H1 (cell line): ENCODE results near the gene DNAJC24. TPM values are rescaled to one million over a fixed set of nuclear protein-coding genes. Genes with fewer than 3 reads are reported as not detected.

ENCODE experiments used
- CTCF ChIA-PET: fragments of 300-600 bp; sonication (Branson Sonifier 250); formaldehyde crosslinking; loops from one replicate; lab custom pipeline; 2021; ENCODE audit not compliant: partially characterized antibody; lab: Charles Lee
- POLR2A ChIA-PET: fragments of 300-600 bp; sonication (Branson Sonifier 250); formaldehyde crosslinking; loops from one replicate; lab custom pipeline; 2021; ENCODE audit warnings: inconsistent platforms; ENCODE audit not compliant: partially characterized antibody; lab: Charles Lee
- DNase-seq, 2 experiments: peaks; one replicate each; pipeline versions ENCODE4 v3.0.0 to v3.0.0-alpha.2; 2010 to 2022; ENCODE audit warnings: low spot score in 2 of 2, low read depth in 1 of 2, mixed read lengths in 1 of 2
- FAIRE-seq: peaks from 2 replicates; lab custom pipeline; 2011; peaks lifted over from hg19 to GRCh38; lab: Jason Lieb, UNC
- H2AFZ ChIP-seq: 2 replicates; pipeline ENCODE4 v1.8.1; 2012; ENCODE audit warnings: low read length, inconsistent platforms
- H2AK5ac ChIP-seq: 2 replicates; pipeline ENCODE4 v1.6.1; 2013; ENCODE audit warnings: low read depth, low read length
- H2BK120ac ChIP-seq: replicated peaks from 2 replicates; pipeline ENCODE3; 2013; ENCODE audit warnings: low read depth, low read length, inconsistent platforms
- H2BK12ac ChIP-seq: 2 replicates; pipeline ENCODE4 v1.6.1; 2013; ENCODE audit warnings: low read depth, low read length
- H2BK15ac ChIP-seq: 2 replicates; pipeline ENCODE4 v1.6.1; 2013; ENCODE audit warnings: low read length
- H2BK20ac ChIP-seq: 2 replicates; pipeline ENCODE4 v1.6.1; 2013; ENCODE audit warnings: low read length
- H2BK5ac ChIP-seq: 2 replicates; pipeline ENCODE4 v1.6.1; 2013; ENCODE audit warnings: low read depth, low read length
- H3K14ac ChIP-seq: 2 replicates; pipeline ENCODE4 v1.6.1; 2013; ENCODE audit warnings: inconsistent platforms; ENCODE audit not compliant: insufficient read length
- H3K18ac ChIP-seq: 2 replicates; pipeline ENCODE4 v1.6.1; 2013; ENCODE audit warnings: low read length; ENCODE audit errors: extremely low read depth
- H3K23ac ChIP-seq: 2 replicates; pipeline ENCODE4 v1.6.1; 2013; ENCODE audit warnings: inconsistent platforms; ENCODE audit not compliant: insufficient read length
- H3K23me2 ChIP-seq: 2 replicates; pipeline ENCODE4 v1.6.1; 2013; ENCODE audit warnings: low read depth, low read length
- H3K27ac ChIP-seq: 2 replicates; pipeline ENCODE4 v1.6.1; 2011; ENCODE audit warnings: low read depth, low read length, inconsistent platforms
- H3K27me3 ChIP-seq, 4 experiments: replicated peaks in 1 of 4; 1 replicate in 1 of 4; 2 replicates in 3 of 4; pipeline versions ENCODE4 v1.6.1 to v1.8.1; 2011 to 2013; ENCODE audit warnings: low read length in 3 of 4, mild to moderate bottlenecking in 3 of 4, inconsistent platforms in 2 of 4, mixed read lengths in 2 of 4, moderate library complexity in 1 of 4; ENCODE audit not compliant: control insufficient read depth in 3 of 4, insufficient read depth in 3 of 4; ENCODE audit errors: extremely low read depth in 1 of 4
- H3K36me3 ChIP-seq, 4 experiments: 2 replicates each; pipeline versions ENCODE4 v1.6.1 to v1.8.1; 2011 to 2013; ENCODE audit warnings: mild to moderate bottlenecking in 4 of 4, low read length in 3 of 4, moderate library complexity in 2 of 4, control low read depth in 1 of 4, inconsistent platforms in 1 of 4; ENCODE audit not compliant: insufficient read depth in 4 of 4, control insufficient read depth in 2 of 4
- H3K4ac ChIP-seq: replicated peaks from 2 replicates; pipeline ENCODE3; 2013; ENCODE audit warnings: low read length, low read depth, mixed read lengths, inconsistent platforms; ENCODE audit not compliant: insufficient read length
- H3K4me1 ChIP-seq, 4 experiments: replicated peaks in 1 of 4; 1 replicate in 1 of 4; 2 replicates in 3 of 4; pipeline versions ENCODE4 v1.6.1 to v1.8.1; 2011 to 2013; ENCODE audit warnings: low read length in 3 of 4, inconsistent platforms in 2 of 4, mixed read lengths in 1 of 4; ENCODE audit not compliant: insufficient read depth in 4 of 4, control insufficient read depth in 3 of 4
- H3K4me2 ChIP-seq, 2 experiments: 2 replicates each; pipeline versions ENCODE4 v1.6.1 to v1.8.1; 2011 to 2013; ENCODE audit warnings: low read depth in 2 of 2, low read length in 2 of 2, control low read depth in 1 of 2, inconsistent platforms in 1 of 2, mild to moderate bottlenecking in 1 of 2; ENCODE audit not compliant: insufficient read depth in 1 of 2
- H3K4me3 ChIP-seq, 4 experiments: fragments of 200-600, 300-600 bp in 1 of 4; sonication (generic), shearing (Covaris generic), sonication (Bioruptor Twin) in 1 of 4; 2 replicates each; pipeline versions ENCODE4 v1.5.1 to v1.8.1; 2011 to 2016; ENCODE audit warnings: low read length in 4 of 4, low read depth in 3 of 4, control low read depth in 2 of 4, inconsistent platforms in 2 of 4, mild to moderate bottlenecking in 2 of 4, mixed read lengths in 1 of 4, moderate library complexity in 1 of 4; ENCODE audit not compliant: insufficient read depth in 2 of 4; ENCODE audit errors: extremely low read depth in 1 of 4
- H3K56ac ChIP-seq: replicated peaks from 2 replicates; pipeline ENCODE3; 2013; ENCODE audit warnings: low read depth, mild to moderate bottlenecking, mixed read lengths, low read length, inconsistent platforms; ENCODE audit not compliant: insufficient read length
- H3K79me1 ChIP-seq: 2 replicates; pipeline ENCODE4 v1.6.1; 2013; ENCODE audit warnings: low read depth, low read length, control low read depth
- H3K79me2 ChIP-seq, 2 experiments: 2 replicates each; pipeline versions ENCODE4 v1.6.1 to v1.8.1; 2012 to 2013; ENCODE audit warnings: low read length in 2 of 2, mild to moderate bottlenecking in 2 of 2, inconsistent platforms in 1 of 2; ENCODE audit not compliant: insufficient read depth in 2 of 2, control insufficient read depth in 1 of 2
- H3K9ac ChIP-seq, 4 experiments: replicated peaks in 1 of 4; 1 replicate in 1 of 4; 2 replicates in 3 of 4; pipeline versions ENCODE4 v1.6.1 to v1.8.1; 2011 to 2013; ENCODE audit warnings: low read depth in 3 of 4, low read length in 3 of 4, control low read depth in 2 of 4, mild to moderate bottlenecking in 2 of 4, moderate library complexity in 2 of 4, inconsistent platforms in 1 of 4; ENCODE audit errors: extremely low read depth in 1 of 4
- H3K9me3 ChIP-seq, 2 experiments: 2 replicates each; pipeline versions ENCODE4 v1.6.1 to v1.8.1; 2012 to 2013; ENCODE audit warnings: mild to moderate bottlenecking in 2 of 2, moderate library complexity in 2 of 2, control low read depth in 1 of 2, inconsistent platforms in 1 of 2, low read depth in 1 of 2, low read length in 1 of 2, mixed read lengths in 1 of 2; ENCODE audit not compliant: insufficient read depth in 2 of 2
- H4K20me1 ChIP-seq, 2 experiments: replicated peaks in 1 of 2; 2 replicates each; pipeline versions ENCODE3 to v1.8.1; 2011 to 2013; ENCODE audit warnings: inconsistent platforms in 2 of 2, low read length in 2 of 2, mild to moderate bottlenecking in 1 of 2; ENCODE audit not compliant: insufficient read depth in 2 of 2, control insufficient read depth in 1 of 2
- H4K5ac ChIP-seq: 2 replicates; pipeline ENCODE4 v1.6.1; 2013; ENCODE audit warnings: low read length, low read depth, mixed read lengths, inconsistent platforms; ENCODE audit not compliant: insufficient read length
- H4K8ac ChIP-seq: 2 replicates; pipeline ENCODE4 v1.8.0; 2013; ENCODE audit warnings: mild to moderate bottlenecking, moderate library complexity, low read length, inconsistent platforms; ENCODE audit not compliant: insufficient read depth; ENCODE audit errors: extremely low read depth
- H4K91ac ChIP-seq: replicated peaks from 2 replicates; pipeline ENCODE3; 2013; ENCODE audit warnings: low read length, mixed read lengths, inconsistent platforms; ENCODE audit not compliant: insufficient read length
- ASH2L ChIP-seq: fragments of 200-600, 300-600 bp; sonication (generic); IDR thresholded peaks from one replicate; pipeline ENCODE4 v1.7.1; 2017; ENCODE audit warnings: low read length
- CHD2 ChIP-seq: IDR thresholded peaks from 2 replicates; pipeline ENCODE4 v1.6.1; 2012; ENCODE audit warnings: low read length, improper control_type of control experiment
- E2F6 ChIP-seq: IDR thresholded peaks from 2 replicates; pipeline ENCODE4 v1.6.1; 2012; ENCODE audit warnings: inconsistent platforms
- EP300 ChIP-seq, 2 experiments: IDR thresholded peaks; 1 replicate in 1 of 2; 2 replicates in 1 of 2; pipeline ENCODE4 v1.6.1; 2011 to 2012; ENCODE audit warnings: low read depth in 2 of 2, low read length in 2 of 2, mild to moderate bottlenecking in 2 of 2, borderline replicate concordance in 1 of 2, inconsistent platforms in 1 of 2, moderate library complexity in 1 of 2
- JUN ChIP-seq: IDR thresholded peaks from 2 replicates; pipeline ENCODE4 v1.6.1; 2011; ENCODE audit warnings: low read depth, mild to moderate bottlenecking, improper control_type of control experiment, low read length
- RFX5 ChIP-seq: IDR thresholded peaks from 2 replicates; pipeline ENCODE4 v1.6.1; 2011; ENCODE audit warnings: low read depth, low read length, improper control_type of control experiment, borderline replicate concordance
- SIX5 ChIP-seq: IDR thresholded peaks from 2 replicates; pipeline ENCODE4 v1.6.1; 2011; ENCODE audit warnings: mild to moderate bottlenecking, low read depth, low read length
- SP4 ChIP-seq: IDR thresholded peaks from 2 replicates; pipeline ENCODE4 v1.6.1; 2012; ENCODE audit warnings: low read length, inconsistent platforms
- SUZ12 ChIP-seq: fragments of 200-600 bp; sonication (generic); IDR thresholded peaks from 2 replicates; pipeline ENCODE4 v1.6.1; 2012; ENCODE audit warnings: mild to moderate bottlenecking, inconsistent platforms, low read length, moderate library complexity, mixed read lengths
- TCF12 ChIP-seq: IDR thresholded peaks from 2 replicates; pipeline ENCODE4 v1.6.1; 2011; ENCODE audit warnings: low read depth, mild to moderate bottlenecking, low read length
- WGBS, 2 experiments: shearing (Covaris generic) in 1 of 2; methylation state at CpG; one replicate each; pipeline versions ENCODE4 v1.1.6 to v1.1.7; 2013 to 2015; ENCODE audit warnings: low lambda C conversion rate in 2 of 2, mixed read lengths in 2 of 2, inconsistent platforms in 1 of 2, low coverage in 1 of 2, missing lambda C conversion rate in 1 of 2; ENCODE audit not compliant: insufficient replicate concordance in 2 of 2, insufficient coverage in 1 of 2, insufficient read length in 1 of 2; ENCODE audit errors: extremely low coverage in 1 of 2, missing lambda C conversion rate in 1 of 2; 5-methylcytosine and 5-hydroxymethylcytosine counted together
- polyA plus RNA-seq, 7 experiments: library from polyadenylated mRNA; depleted of rRNA in 3 of 7; stranded (reverse) in 5 of 7; unstranded in 2 of 7; fragments of >200 nt in 5 of 7; fragments of 200-250 nt in 2 of 7; gene quantifications; 1 replicate in 5 of 7; 2 replicates in 1 of 7; 4 replicates in 1 of 7; pipeline versions ENCODE4 v1.2.1 to v1.2.3, GENCODE V29; 2011 to 2013; ENCODE audit warnings: missing spikeins in 2 of 7, mixed read lengths in 2 of 7
- total RNA-seq: library from RNA; stranded (reverse); fragmentation: NEBNext Ultra II Directional; extraction: Animal tissue kit (Norgen Biotek cat#: 25700); gene quantifications from 2 replicates; pipeline ENCODE4 v1.2.1, GENCODE V29; 2021
- TF ChIP-seq, protein P1 (sequence below): IDR thresholded peaks from 2 replicates; pipeline ENCODE4 v1.6.1; 2011; ENCODE audit warnings: low read length, improper control_type of control experiment

Gene DNAJC24
- total and polyA plus RNA-seq, 2 of the 8 experiments (the other 6 are each of a cell fraction or from before 2014, with no cell fraction given), result 7.2 to 21.1 TPM

GRCh38 chr11:31383116-31383515 is 13.5 kb downstream of the DNAJC24 start:
- no peak overlapping the region for H3K14ac ChIP-seq
- H3K79me1 ChIP-seq, result peaks cover 4% of the 10 kb centered on the region; the same call in 1 of the 2 replicates
- CTCF ChIA-PET, result interaction anchor here (1.0 kb wide), 1 partner anchor 276 kb away, joined by 3 read pairs; no protein-coding TSS in a partner anchor
- no peak overlapping the region for H4K5ac ChIP-seq
- H3K9me3 ChIP-seq, result no peaks in the 10 kb centered on the region; a peak in 2 of 4 replicates
- H3K4ac ChIP-seq, result no peak overlapping the region
- FAIRE-seq (no peak), DNase-seq (no peak)
- no peak overlapping the region for H3K23ac ChIP-seq
- H2BK20ac ChIP-seq, result no peak overlapping the region
- H3K18ac ChIP-seq, result no peak overlapping the region
- H2AFZ ChIP-seq, result no peak overlapping the region
- no peaks in the 10 kb centered on the region for H3K23me2 ChIP-seq
- WGBS, 2 experiments, result 81% methylated on average over 1 of the region's 1 CpG; no CpG with 5 or more reads in 1 of the 2 experiments
- no peaks in the 10 kb centered on the region for H3K27me3 ChIP-seq
- H3K4me1 ChIP-seq, result no peaks in the 10 kb centered on the region; a peak in 1 of 7 replicates
- no peak overlapping the region for H4K8ac ChIP-seq
- H2AK5ac ChIP-seq, result no peak overlapping the region
- H3K4me2 ChIP-seq, result no peak overlapping the region
- no peak overlapping the region for H3K9ac ChIP-seq
- no peak overlapping the region for H2BK120ac ChIP-seq
- no peak overlapping the region for H2BK5ac ChIP-seq
- H3K56ac ChIP-seq, result no peak overlapping the region
- H4K20me1 ChIP-seq, result no peaks in the 10 kb centered on the region
- H3K4me3 ChIP-seq, result no peak overlapping the region
- H3K79me2 ChIP-seq, result peaks cover 0 to 13% of the 10 kb centered on the region in 2 experiments; a peak in 2 of 4 replicates
- H2BK12ac ChIP-seq, result no peak overlapping the region
- H3K36me3 ChIP-seq, result peaks cover 0 to 13% (median 0%) of the 10 kb centered on the region in 4 experiments; a peak in 1 of 8 replicates
- no peak overlapping the region for H2BK15ac ChIP-seq
- no peak overlapping the region for H4K91ac ChIP-seq
- H3K27ac ChIP-seq, result no peak overlapping the region
- POLR2A ChIA-PET, result no interaction called here
- TF ChIP-seq, protein P1, sequence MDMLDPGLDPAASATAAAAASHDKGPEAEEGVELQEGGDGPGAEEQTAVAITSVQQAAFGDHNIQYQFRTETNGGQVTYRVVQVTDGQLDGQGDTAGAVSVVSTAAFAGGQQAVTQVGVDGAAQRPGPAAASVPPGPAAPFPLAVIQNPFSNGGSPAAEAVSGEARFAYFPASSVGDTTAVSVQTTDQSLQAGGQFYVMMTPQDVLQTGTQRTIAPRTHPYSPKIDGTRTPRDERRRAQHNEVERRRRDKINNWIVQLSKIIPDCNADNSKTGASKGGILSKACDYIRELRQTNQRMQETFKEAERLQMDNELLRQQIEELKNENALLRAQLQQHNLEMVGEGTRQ, result no peak
- TF ChIP-seq SIX5 (no peak), EP300 (IDR thresholded peaks at IDR 0.05; ENCODE audit: borderline replicate concordance in 1 of 2, low read depth in 2 of 2, low read length in 2 of 2) (no peak), ASH2L (no peak), TCF12 (no peak), CHD2 (no peak), JUN (no peak), SP4 (no peak), RFX5 (no peak), SUZ12 (no peak), E2F6 (no peak)
